Stimulated activated CD8-positive, alpha-beta memory T cell treated with anti-CD3 and anti-CD28 coated beads, Interleukin-7, amount 100 ng/mL, for 48 hours (primary cell): ENCODE results near the gene ASB13.

Source experiments
- DNase-seq, 2 donors: peaks; one replicate each; pipeline ENCODE4 v3.0.0-alpha.2; 2020; ENCODE audit warnings: low read depth in 1 of 2; ENCODE audit errors: extremely low read depth in 1 of 2

The ASB13 gene

GRCh38 chr10:5648494-5649457, 17.6 kb downstream of the ASB13 start:
- DNase-seq, result no peak

DNA sequence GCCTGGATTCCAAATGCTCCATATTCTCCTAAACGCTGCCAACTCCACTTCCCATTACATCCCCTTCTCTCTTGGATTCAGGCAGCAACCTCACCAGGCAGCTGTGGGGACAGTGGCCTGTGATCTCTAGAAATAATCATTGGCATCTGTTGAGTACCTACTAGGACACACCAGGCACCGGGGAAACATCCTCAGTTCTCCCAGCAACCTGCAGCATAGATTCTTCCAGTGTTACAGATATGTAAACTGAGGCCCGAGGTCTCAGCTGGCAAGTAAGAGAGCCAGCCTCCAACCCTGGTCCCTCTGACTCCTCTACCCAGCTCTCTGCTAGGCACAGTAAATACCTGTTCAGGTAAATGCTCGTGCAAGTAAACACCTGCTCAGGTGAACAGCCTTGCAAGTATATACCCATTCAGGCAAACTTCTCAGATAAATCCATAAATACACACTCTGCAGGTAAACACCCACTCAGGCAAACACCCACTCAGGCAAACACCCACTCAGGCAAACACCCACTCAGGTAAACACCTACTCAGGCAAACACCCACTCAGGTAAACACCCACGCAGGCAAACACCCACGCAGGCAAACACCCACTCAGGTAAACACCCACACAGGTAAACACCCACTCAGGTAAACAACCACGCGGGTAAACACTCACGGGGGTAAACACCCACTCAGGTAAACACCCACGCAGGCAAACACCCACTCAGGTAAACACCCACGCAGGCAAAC, 18.7 kb downstream of the ASB13 start:
- no peak for DNase-seq

DNA sequence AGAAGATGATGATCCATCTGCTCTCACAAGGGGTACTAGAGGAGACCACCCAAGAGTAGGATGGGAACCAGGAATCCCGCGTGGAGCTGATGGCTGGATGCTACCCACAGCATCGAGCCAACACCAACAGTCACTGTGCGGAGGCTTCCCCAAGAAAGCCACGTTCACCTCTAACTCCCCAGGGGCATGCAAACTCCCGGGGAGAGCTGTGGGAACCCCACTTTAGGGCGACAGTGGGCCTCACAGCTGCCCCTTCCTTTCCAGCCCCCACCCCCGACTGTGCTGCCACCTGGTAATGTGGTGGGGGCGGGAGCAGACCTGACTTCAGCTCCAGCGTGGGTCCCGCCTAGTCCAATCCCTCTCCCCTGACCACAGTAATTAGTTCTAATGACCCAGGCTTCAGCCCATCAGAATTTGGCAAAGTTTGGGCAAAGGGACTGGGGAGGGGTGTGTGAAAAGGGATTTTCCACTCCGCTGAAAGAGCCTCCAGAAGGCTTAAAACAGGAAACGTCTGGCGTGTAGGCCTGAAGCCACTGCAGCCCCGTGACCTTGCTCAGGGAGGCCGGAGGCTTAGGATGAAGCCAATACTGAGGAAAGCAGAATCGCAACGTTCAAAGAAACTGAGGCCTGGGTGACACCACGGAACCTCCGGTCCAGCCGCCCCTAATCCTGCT, 20.3 kb downstream of the ASB13 start:
- no peak for DNase-seq

DNA sequence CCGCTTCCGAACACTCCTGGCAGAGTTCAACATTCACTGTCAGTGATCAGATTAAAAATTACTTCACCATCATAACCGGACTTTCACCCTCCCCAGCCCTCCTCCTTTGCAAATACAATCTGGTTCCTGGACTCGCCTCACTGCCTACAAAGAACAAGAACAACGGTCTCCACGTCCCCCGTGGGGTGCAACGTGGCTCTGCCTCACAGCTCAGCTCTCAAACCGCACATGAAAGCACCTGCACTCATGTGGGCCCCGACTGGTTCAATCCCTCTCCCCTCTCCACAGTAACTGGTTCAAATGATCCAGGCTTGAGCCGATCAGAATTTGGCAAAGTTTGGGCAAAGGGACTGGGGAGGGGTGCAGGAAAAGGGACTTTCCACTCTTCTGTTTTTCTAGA, 21.0 kb downstream of the ASB13 start:
- DNase-seq, result no peak

GRCh38 chr10:5644930-5645329, 21.5 kb downstream of the ASB13 start:
- no peak for DNase-seq

DNA sequence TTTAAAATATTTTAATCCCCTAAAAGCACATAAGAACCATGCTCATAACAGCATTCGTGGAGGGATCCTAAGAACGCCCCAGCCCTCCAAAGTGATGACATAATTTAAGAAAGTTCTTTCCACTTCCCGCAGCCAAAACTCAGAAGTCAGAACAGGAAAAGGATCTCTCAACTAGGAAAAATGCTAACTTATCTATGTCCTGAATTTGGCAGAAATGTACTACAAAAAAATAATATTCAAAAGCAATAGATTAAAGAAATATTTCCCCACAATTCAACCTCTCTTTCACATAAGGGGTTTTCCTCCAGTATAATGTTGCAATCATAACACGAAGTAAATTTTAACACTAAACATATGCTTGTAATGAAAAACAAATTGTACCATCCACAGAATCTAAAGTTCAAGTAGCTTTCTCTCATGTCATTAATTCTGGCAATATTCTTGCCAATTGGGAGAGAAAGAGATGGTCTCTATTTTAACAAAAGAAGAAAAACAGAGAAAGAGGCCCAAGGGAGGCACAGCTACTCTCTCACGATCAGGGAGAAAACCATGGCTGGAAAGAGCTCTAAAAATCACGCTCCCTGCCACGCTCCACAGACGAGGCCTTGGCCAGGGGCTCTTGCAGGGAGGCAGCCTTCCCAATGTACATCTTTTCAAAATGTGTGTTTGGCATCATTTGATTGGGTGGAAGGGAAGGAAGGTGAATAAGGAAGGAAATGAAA, 22.9 kb downstream of the ASB13 start:
- no peak for DNase-seq

GRCh38 chr10:5641501-5641900, 24.9 kb downstream of the ASB13 start:
- no peak for DNase-seq

DNA sequence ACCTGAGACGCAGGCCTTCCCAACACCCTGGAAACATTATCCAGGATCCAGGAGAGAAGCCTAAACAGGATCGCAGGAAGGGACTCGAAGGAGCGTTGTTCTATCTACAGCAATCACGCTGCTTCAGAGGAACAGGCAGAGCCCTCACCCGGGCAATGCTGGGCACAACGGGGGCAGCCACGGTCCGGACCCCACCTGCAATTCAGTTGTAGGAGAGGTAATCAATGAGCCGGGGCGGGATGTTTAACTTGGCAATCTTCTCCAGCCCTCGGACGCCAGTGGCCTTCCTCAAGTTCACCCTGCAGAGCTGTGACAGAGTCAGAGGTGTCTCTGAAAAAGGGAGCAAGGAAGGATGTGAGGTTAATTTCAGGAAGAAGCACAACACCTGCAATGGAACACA, 25.9 kb downstream of the ASB13 start:
- DNase-seq, result no peak

DNA sequence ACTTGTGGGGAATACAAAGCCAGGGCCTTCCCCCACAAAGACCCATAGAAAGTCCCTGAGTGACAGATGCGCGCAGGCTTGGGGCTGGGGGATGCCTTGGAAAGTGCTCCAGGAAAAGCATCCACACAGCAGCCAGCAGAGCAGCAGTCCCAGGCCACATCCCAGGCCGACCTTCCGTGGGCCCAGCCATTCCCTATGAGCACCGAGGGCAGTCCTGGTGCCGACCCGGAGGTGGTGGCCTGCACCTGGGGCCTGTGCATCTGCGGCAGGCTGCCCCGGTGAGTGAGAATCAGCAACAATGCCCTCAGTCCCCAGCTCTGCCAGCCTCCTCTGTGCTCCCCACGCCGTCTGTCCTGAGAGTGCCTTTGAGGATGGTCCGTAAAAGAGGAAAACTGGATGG, 26.4 kb downstream of the ASB13 start:
- no peak for DNase-seq

DNA sequence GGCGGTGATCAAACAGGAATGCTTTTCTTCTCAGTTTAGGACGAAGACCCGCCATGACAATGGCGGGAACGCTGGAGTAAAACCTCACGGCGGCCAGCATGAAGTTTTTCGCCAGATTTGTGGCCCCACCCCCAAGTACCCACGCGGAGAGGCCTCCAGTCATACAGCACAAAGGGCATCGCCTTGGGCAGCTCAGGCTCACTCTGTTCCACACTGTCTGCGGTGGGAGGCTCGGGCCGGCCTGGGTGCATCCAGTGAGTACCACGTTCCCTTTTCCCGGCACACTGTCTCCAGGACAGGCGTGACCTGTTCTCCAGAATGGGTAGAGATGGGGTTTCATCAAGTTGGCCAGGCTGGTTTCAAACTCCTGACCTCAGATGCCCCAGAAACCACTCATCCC, 27.3 kb downstream of the ASB13 start:
- DNase-seq, result no peak

GRCh38 chr10:5638494-5638893, 27.9 kb downstream of the ASB13 start:
- no peak for DNase-seq

DNA sequence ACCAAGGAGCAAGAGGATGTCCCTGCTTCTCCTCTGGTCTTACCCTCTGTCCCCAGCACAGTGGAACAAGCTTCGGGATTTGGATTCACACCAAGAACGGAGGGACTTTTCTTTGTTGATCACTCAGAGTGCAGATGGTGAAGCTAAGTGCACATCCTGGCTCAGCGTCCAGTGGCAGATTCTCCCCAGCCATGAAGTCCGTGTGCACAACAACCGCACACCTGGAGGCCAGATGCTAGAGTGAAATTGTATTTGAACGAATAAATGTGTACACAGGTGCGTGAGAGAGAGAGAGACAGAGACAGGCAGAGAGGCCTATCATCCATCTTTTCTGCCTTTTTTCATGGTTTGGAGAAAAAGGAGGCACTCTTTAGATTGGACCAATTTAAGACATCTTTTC, 31.5 kb downstream of the ASB13 start:
- no peak for DNase-seq

DNA sequence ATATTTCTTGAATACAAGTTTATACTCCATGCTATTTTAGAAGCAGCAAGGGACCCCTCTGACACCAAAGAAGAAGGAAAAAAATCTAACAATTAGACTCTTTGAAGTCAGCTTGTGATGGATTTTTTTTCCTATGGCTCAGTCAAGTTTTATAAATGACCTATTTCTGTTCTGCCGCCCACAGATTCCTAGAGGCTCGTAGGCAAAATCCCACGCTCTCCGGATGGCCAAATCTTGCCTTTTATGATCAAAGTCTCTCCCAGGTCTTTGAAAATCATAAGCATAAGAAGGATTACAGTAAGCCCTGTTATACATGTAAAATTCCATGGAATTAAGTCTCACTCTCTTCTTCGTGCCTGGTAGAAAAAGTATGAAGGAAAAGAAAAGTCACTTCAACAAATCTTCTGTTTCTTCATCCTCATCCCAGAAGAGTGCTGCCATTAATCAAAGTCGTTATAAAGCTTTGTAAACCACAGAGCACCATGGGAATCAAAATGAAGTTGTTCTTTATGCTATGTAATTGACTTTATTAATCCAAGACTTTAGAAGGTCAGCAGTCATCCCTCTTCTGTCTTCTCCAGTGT, 33.1 kb downstream of the ASB13 start:
- no peak for DNase-seq

DNA sequence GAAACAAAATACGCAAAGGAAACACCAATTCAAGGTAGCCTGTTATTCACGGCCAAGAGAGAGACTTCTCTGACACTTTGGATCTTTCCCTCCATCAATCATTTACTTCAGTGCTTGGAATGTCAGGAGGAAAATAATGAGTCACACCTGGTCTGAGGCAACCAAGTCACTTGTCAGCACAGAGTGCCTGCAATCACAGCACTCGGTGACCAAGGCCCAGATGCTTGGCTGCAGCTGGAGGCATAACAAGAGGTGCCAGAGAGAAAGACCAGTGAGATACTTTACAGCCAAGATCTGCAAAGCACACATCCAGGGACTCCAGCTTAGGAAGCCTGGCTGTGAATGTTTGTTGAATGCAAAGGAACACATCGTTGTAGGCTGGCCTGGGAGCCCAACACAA, 33.9 kb downstream of the ASB13 start:
- no peak for DNase-seq

DNA sequence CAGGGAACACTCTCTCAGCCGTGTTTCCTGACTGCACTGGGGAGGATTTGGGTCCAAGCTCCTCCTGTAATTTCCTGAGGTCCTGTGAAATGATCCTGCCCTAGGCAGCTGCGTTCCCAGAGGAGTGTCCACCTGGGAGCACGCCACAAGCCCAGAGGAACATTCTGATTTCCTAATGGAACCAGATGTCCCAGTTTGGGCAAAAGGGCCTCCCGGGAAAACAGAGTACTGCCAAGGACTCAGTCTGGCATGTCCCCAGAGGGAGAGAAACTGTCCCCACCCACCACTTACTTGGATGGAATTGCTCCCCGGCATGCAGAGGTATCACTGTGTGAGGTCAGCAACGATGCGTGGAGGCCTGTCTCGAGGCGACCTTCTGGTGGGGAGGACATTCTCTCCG, 34.5 kb downstream of the ASB13 start:
- no peak for DNase-seq

GRCh38 chr10:5630112-5630436, 36.3 kb downstream of the ASB13 start:
- DNase-seq, result no peak

DNA sequence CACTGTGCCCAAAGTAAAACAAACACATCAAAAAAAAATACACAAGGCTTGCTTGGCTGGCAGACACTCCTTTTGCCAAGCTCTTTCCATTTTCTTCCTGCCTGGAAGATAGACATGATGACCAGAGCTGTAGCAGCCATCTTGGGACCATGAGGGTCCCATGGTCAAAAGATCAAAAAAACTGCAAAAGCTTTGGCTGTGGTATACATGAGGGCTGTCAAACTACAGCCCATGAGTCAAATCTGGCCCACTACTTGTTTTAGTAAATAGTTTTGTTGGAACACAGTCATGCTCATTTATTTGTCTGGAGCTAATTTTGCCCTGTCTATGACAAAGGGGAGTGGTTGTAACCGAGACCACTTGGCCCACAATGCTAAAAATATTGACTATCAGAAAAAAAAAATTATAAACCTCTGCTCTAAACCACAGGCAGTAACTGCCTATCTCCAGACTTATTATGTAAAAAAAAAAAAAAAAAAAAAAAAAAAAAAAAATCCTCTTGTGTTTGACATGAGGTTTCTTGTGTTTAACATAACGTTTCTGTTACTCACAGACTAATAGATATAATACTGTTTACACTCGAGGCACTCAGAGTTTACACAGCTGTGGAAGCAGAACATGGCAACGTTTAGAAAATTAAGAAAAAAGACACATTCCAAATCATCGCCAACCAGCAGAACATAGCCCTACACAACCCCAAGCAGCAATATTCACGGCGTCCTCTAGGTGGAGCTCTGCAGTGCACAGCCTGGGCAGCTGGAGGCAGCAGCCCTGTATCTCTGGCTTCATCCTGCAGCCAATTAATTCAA, 36.9 kb downstream of the ASB13 start:
- DNase-seq, result peak; percentile 54 to 72

GRCh38 chr10:5628451-5629302, 37.7 kb downstream of the ASB13 start:
- no peak for DNase-seq

- DNase-seq, result no peak
Observed at GRCh38 chr10:5627486-5628044, 38.8 kb downstream of the ASB13 start.
